Common myeloid progenitor, CD34-positive (primary cell): ENCODE measurements around the gene CUL3.
"Not testable (repeated sequence)": the region's sequence is repeated elsewhere in the genome, so short reads cannot be mapped to it uniquely, and the experiment has no call there.

Source experiments
- CTCF ChIA-PET: fragments of 350-600 bp; sonication (Branson Sonifier 250); formaldehyde crosslinking; loops from one replicate; lab custom pipeline; 2021; ENCODE audit warnings: antibody characterized with exemption; lab: Charles Lee
- POLR2A ChIA-PET: fragments of 350-600 bp; sonication (Branson Sonifier 250); formaldehyde crosslinking; loops from one replicate; lab custom pipeline; 2021; ENCODE audit warnings: antibody characterized with exemption; lab: Charles Lee
- DNase-seq, 3 donors: peaks; one replicate each; pipeline versions ENCODE4 v3.0.0 to v3.0.0-alpha.2; 2013
- H3K27ac ChIP-seq, 2 experiments: 1 replicate in 1 of 2; 2 replicates in 1 of 2; pipeline ENCODE4 v1.7.0; 2013; ENCODE audit warnings: inconsistent platforms in 2 of 2, low read length in 2 of 2, mild to moderate bottlenecking in 2 of 2, low read depth in 1 of 2, moderate library complexity in 1 of 2; ENCODE audit not compliant: severe bottlenecking in 2 of 2, insufficient read depth in 1 of 2, poor library complexity in 1 of 2
- H3K27me3 ChIP-seq, 5 experiments: replicated peaks in 2 of 5; 1 replicate in 3 of 5; 2 replicates in 2 of 5; pipeline versions ENCODE4 v1.6.1 to v1.7.0; 2013; ENCODE audit warnings: low read length in 4 of 5, mild to moderate bottlenecking in 2 of 5, moderate library complexity in 2 of 5, inconsistent platforms in 1 of 5; ENCODE audit not compliant: insufficient read depth in 5 of 5, control insufficient read depth in 4 of 5
- H3K36me3 ChIP-seq, 4 experiments: 1 replicate in 2 of 4; 2 replicates in 2 of 4; pipeline versions ENCODE4 v1.6.1 to v1.7.0; 2013; ENCODE audit warnings: low read length in 3 of 4, control low read depth in 1 of 4, mild to moderate bottlenecking in 1 of 4; ENCODE audit not compliant: control insufficient read depth in 4 of 4, insufficient read depth in 4 of 4
- H3K4me1 ChIP-seq, 4 experiments: 1 replicate in 3 of 4; 2 replicates in 1 of 4; pipeline versions ENCODE4 v1.6.1 to v1.7.1; 2013; ENCODE audit warnings: low read length in 3 of 4, mild to moderate bottlenecking in 3 of 4, control low read depth in 1 of 4, inconsistent platforms in 1 of 4, moderate library complexity in 1 of 4; ENCODE audit not compliant: control insufficient read depth in 4 of 4, insufficient read depth in 4 of 4; ENCODE audit errors: control extremely low read depth in 1 of 4
- H3K4me3 ChIP-seq, 7 experiments: 1 replicate in 4 of 7; 2 replicates in 3 of 7; pipeline versions ENCODE4 v1.5.1 to v1.7.0; 2013; ENCODE audit warnings: mild to moderate bottlenecking in 7 of 7, low read length in 6 of 7, moderate library complexity in 6 of 7, inconsistent platforms in 2 of 7, low read depth in 2 of 7, control low read depth in 1 of 7; ENCODE audit not compliant: insufficient read depth in 4 of 7, control insufficient read depth in 1 of 7; ENCODE audit errors: extremely low read depth in 1 of 7
- H3K9me3 ChIP-seq, 5 experiments: 1 replicate in 4 of 5; 2 replicates in 1 of 5; pipeline versions ENCODE4 v1.6.1 to v1.7.1; 2013; ENCODE audit warnings: low read length in 4 of 5, mild to moderate bottlenecking in 2 of 5, inconsistent platforms in 1 of 5, low read depth in 1 of 5, moderate library complexity in 1 of 5; ENCODE audit not compliant: control insufficient read depth in 4 of 5, insufficient read depth in 2 of 5; ENCODE audit errors: control extremely low read depth in 1 of 5
- WGBS: methylation state at CpG from one replicate; pipeline ENCODE4 v1.1.5; 2013; ENCODE audit not compliant: insufficient coverage; 5-methylcytosine and 5-hydroxymethylcytosine counted together

The CUL3 gene

GRCh38 chr2:224528171-224528570 is 57.0 kb downstream of the CUL3 start:
- ChIA-PET POLR2A (no interaction called here), CTCF (interaction anchor here (1.2 to 1.6 kb wide), 3 partner anchors 8 to 21 kb away, joined by 3 to 4 read pairs (median 3); no protein-coding TSS in a partner anchor)
- no peaks in the 10 kb centered on the region for H3K9me3 ChIP-seq
- DNase-seq: no peak
- peak overlapping the region in 1 of 2 experiments; percentile 2 for H3K27ac ChIP-seq
- WGBS: 100% methylated on average over 2 of the region's 3 CpGs
- H3K36me3 ChIP-seq: peaks cover 0 to 20% (median 6%) of the 10 kb centered on the region in 4 experiments
- H3K4me1 ChIP-seq: peaks cover 11 to 23% (median 13%) of the 10 kb centered on the region in 4 experiments
- no peak overlapping the region for H3K4me3 ChIP-seq
- no peaks in the 10 kb centered on the region for H3K27me3 ChIP-seq

- Histone ChIP-seq H3K4me3 (no peak overlapping the region), H3K27me3 (no peaks in the 10 kb centered on the region), H3K27ac (no peak overlapping the region), H3K36me3 (peaks cover 0 to 5% (median 3%) of the 10 kb centered on the region in 4 experiments), H3K9me3 (no peaks in the 10 kb centered on the region), H3K4me1 (peaks cover 11 to 26% (median 17%) of the 10 kb centered on the region in 4 experiments)
- DNase-seq: no peak
- POLR2A ChIA-PET: no interaction called here
- no CpG with 5 or more reads among the region's 1 CpG for WGBS
- CTCF ChIA-PET: interaction anchor here (1.1 kb wide), 1 partner anchor 8 kb away, joined by 3 read pairs; no protein-coding TSS in a partner anchor
Observed at GRCh38 chr2:224525774-224526173, 59.4 kb downstream of the CUL3 start.

- WGBS: 100% methylated on average over 2 of the region's 2 CpGs
- no peak overlapping the region for H3K4me3 ChIP-seq
- no peaks in the 10 kb centered on the region for H3K9me3 ChIP-seq
- peaks cover 0 to 3% (median 1%) of the 10 kb centered on the region in 4 experiments for H3K36me3 ChIP-seq
- POLR2A ChIA-PET: no interaction called here
- CTCF ChIA-PET: interaction anchor here (1.0 to 2.0 kb wide), 4 partner anchors 9 to 37 kb away, joined by 3 to 4 read pairs (median 4); no protein-coding TSS in a partner anchor
- DNase-seq: no peak
- no peaks in the 10 kb centered on the region for H3K27me3 ChIP-seq
- peak overlapping the region; percentile 6 to 8 for H3K27ac ChIP-seq
- H3K4me1 ChIP-seq: peaks cover 15 to 32% (median 21%) of the 10 kb centered on the region in 4 experiments
Observed at GRCh38 chr2:224524657-224525056, 60.5 kb downstream of the CUL3 start.

- Histone ChIP-seq H3K27me3 (no peaks in the 10 kb centered on the region), H3K36me3 (no peaks in the 10 kb centered on the region), H3K4me3 (peak overlapping the region in 2 of 7 experiments; percentile 35 to 60), H3K9me3 (no peaks in the 10 kb centered on the region), H3K4me1 (peaks cover 20 to 34% (median 23%) of the 10 kb centered on the region in 4 experiments), H3K27ac (peak overlapping the region; percentile 6 to 17)
- CTCF ChIA-PET: interaction anchor here (0.7 to 2.0 kb wide), 5 partner anchors 10 to 151 kb away, joined by 3 to 4 read pairs (median 4); no protein-coding TSS in a partner anchor
- DNase-seq: peak; percentile 29 to 85 (median 63)
- POLR2A ChIA-PET: interaction anchor here (0.7 kb wide), 1 partner anchor 53 kb away, joined by 3 read pairs; no protein-coding TSS in a partner anchor
- WGBS: 40% methylated on average over 5 of the region's 6 CpGs
Observed at GRCh38 chr2:224523626-224524577, 61.3 kb downstream of the CUL3 start.

- H3K4me1 ChIP-seq: peaks cover 25 to 48% (median 34%) of the 10 kb centered on the region in 4 experiments
- DNase-seq, H3K36me3 ChIP-seq, H3K4me3 ChIP-seq, H3K9me3 ChIP-seq, H3K27ac ChIP-seq, POLR2A ChIA-PET, H3K27me3 ChIP-seq: not testable (repeated sequence)
- no CpG with 5 or more reads among the region's 10 CpGs for WGBS
- CTCF ChIA-PET: interaction anchor here (1.2 to 2.1 kb wide), 4 partner anchors 9 to 126 kb away, joined by 3 to 9 read pairs (median 4); no protein-coding TSS in a partner anchor
Observed at GRCh38 chr2:224522483-224522882, 62.7 kb downstream of the CUL3 start.

GRCh38 chr2:224520064-224520463 is 65.1 kb downstream of the CUL3 start:
- ChIA-PET CTCF (interaction anchor here (0.8 to 1.8 kb wide), 5 partner anchors 9 to 126 kb away, joined by 3 to 6 read pairs (median 4); no protein-coding TSS in a partner anchor), POLR2A (no interaction called here)
- H3K4me3 ChIP-seq: no peak overlapping the region
- no CpG with 5 or more reads among the region's 1 CpG for WGBS
- no peaks in the 10 kb centered on the region for H3K9me3 ChIP-seq
- no peaks in the 10 kb centered on the region for H3K27me3 ChIP-seq
- H3K36me3 ChIP-seq: no peaks in the 10 kb centered on the region
- peak in 2 of 3 donors; percentile 44 to 56 for DNase-seq
- no peak overlapping the region for H3K27ac ChIP-seq
- peaks cover 26 to 41% (median 35%) of the 10 kb centered on the region in 4 experiments for H3K4me1 ChIP-seq
